GM19438 (cell line): ENCODE measurements around the gene HUS1.
"Not testable (repeated sequence)": the region's sequence is repeated elsewhere in the genome, so short reads cannot be mapped to it uniquely, and the experiment has no call there.

ENCODE experiments used
- ATAC-seq: cut with Tn5 transposase; IDR thresholded peaks from one replicate; pipeline ENCODE4 v1.9.1; 2021; ENCODE audit warnings: low read depth; ENCODE audit not compliant: unreplicated experiment

HUS1 gene

DNA sequence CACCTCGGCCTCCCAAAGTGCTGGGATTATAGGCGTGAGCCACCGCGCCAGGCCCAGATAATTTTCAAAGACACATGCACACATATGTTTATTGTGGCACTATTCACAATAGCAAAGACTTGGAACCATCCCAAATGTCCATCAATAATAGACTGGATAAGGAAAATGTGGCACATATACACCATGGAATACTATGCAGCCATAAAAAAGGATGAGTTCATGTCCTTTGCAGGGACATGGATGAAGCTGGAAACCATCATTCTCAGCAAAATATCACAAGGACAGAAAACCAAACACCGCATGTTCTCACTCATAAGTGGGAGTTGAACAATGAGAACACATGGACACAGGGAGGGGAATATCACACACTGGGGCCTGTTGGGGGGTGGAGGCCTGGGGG is 1.2 kb upstream of the HUS1 start:
- ATAC-seq = not testable (repeated sequence)

GRCh38 chr7:47979832-47980181 is 392 bp upstream of the HUS1 start:
- ATAC-seq = no peak

- ATAC-seq = no peak
These were observed 648 bp downstream of the HUS1 start for GRCh38 chr7:47978790-47979144.

DNA sequence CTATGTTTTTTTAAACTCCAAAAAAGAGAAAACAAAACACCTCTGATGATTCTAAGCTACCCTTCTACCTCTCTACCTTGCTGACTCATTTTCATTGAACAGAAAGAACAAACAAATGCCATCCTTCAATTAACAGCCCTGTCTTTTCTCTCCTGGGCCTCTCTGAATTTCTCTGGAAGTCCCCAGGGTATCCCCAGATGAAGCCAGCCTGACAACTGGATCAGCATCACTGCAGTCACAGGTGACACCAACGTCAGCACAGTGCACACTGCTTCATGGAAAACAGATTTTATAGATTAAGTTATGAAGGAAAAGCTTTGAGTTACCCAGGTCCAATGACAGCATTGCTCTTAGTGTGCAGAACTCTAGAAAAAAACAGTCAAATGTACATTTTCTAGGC is 5.7 kb downstream of the HUS1 start:
- no peak for ATAC-seq

DNA sequence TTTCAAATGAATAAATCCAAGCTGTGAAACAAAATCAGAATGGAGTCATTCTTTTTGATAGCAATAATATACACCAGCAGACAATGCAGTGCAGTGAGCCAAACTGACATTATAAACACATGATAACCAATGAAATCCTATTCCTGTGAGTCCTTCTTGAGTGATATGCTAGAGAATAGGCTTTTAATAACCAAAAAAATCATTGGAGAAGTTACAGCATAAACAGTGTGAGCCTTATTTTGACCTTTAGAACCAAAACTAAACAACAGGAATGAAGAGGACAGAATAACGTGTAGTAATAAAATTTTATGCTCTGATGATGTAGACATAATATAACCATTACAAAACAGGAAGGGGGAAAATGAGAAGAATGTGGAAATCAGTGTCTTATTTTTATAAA is 8.7 kb downstream of the HUS1 start:
- ATAC-seq = no peak

- peak; percentile 65 for ATAC-seq
These were observed 10.3 kb downstream of the HUS1 start for GRCh38 chr7:47968847-47969774.

GRCh38 chr7:47967708-47968107 is 11.7 kb downstream of the HUS1 start:
- ATAC-seq = no peak

DNA sequence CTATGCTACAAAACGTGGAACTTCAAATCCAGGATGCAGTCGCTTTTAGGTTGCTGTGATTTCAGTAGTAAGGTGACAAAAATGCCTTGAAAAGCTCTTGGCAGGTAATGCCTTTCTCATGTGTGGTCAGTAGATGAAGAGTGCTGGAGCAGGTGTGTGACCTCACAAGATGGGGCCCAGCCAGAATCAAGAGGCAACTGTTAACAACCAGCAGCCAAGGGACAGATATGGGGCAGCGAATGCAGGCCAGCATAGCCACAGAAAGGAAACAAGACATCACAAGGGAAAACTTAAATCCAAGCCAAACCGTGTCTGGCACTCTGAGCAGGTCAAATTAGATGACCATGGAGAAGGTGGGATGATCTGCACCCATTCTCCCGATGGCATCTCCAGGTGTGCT is 12.3 kb downstream of the HUS1 start:
- ATAC-seq = no peak

DNA sequence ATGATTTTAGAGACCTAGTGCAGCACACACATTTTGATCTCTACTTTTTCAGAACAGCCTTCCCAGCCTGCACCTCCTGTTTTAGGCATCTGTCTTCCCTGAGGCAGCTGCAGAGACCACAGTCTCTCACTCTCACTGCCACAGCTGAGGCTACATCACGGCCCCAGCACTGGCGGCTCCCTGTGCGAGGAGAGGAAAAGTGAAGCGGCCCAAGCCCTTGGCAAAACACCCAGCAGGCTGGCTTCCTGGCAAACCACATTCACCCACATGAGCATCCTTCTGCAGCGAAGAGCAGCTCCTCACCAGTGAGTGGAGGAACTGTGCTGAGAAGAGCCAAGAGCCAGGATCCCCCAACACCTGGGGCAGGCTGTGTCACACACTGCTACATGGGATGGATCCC is 14.0 kb downstream of the HUS1 start:
- no peak for ATAC-seq

DNA sequence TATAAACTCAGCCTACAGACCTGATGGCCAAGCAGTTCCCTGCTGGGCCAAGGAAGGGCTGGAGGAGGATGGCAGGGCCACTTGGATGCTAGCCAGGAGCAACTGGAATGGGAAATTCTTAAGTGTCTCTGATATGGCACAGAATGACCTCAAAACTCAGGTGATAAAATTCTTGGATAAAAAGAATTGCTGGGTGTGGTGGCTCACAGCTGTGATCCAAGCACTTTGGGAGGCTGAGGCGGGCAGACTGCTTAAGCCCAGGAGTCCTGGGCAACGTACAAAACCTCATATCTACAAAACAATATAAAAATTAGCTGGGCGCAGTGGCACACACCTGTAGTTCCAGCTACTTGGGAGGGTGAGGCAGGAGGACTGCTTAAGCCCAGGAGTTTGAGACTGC is 17.2 kb downstream of the HUS1 start:
- ATAC-seq = no peak

GRCh38 chr7:47957156-47957555 is 22.3 kb downstream of the HUS1 start:
- no peak for ATAC-seq

DNA sequence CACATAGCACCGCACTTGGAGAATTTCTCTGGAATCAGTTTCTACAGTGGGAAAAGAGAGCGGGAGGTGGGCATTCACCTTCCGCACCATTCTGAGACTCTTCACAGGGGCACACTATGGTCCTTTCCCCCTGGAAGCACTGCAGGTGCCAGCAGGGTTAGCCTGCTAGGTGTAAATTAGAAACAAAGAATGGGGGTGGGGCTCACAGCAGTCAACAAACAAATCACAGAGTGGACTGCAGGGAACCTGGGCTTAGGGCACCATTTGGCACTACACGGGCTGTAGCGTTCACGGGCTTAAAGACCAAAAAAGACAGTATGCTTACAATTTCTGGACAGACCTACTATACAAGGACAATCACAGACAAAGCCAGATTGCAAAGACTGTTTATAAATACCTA is 23.2 kb downstream of the HUS1 start:
- ATAC-seq = no peak

DNA sequence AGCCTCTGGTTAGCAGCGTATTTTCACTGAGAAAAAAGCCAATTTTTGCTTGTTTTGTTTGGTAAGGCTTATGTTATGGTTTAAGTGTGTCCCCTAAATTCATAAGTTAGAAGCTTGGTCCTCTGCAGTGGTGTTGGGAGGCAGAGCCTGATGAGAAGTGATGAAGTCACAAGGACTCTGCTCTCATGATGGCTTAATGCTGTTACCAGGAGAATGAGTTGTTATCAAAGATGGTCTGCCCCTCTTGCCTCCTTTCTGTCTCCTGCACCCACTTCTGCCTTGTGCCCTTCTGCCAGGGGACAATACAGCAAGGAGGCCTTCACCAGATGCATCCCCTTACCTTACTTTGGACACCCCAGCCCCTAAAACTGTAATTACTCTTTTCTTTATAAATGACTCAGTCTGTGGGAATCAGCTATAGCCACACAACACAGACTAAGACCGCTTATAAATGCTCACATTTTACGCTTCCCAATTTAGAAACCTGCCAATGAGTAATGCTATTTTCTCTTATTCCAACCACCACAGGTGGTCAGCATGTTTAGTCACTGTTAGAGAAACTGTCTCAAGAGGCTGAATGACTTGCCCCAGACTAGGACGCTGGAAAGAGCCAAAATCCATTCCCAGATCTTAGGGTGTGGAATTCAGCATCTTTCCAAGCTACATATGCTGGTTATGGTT is 25.0 kb downstream of the HUS1 start:
- ATAC-seq = no peak

DNA sequence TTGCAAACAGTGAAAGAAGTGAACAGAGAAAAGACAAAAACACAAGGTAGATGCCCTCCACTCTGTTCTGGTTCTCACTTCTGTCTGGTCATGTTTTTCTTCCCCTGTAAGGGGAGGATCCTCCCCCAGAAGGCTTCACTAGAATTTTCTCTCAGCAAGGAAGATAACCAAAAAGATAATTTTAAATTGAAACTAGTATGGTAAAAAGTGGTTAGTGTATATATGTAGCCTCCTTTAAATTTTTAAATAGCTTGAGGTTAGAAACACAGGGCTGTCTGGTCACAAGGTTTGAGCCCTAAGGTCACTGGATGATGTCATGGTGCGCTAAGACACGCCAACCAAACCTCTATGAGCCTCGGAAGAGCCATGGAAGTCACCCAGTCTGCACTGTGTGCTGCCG is 25.6 kb downstream of the HUS1 start:
- ATAC-seq = no peak

- ATAC-seq = no peak
These were observed 27.2 kb downstream of the HUS1 start for GRCh38 chr7:47952224-47952623.

DNA sequence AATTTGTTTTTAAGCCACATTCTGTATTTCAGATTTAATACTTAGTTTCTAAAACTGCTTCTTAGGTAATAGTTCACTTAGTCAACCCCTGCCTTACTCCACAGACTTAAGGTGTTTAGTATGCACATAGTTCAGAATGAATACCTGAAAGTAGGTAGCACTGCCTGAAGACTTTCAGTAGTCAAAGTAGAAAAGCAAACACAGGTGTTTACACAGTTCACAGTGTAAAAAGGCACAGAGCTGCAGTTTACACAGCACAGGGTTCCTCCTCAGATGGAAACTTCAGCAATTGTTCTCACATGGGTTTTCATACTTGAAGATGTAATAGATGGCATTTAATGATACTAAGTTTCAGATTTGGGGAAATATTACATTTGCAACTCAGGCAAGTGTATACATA is 28.0 kb downstream of the HUS1 start:
- no peak for ATAC-seq

DNA sequence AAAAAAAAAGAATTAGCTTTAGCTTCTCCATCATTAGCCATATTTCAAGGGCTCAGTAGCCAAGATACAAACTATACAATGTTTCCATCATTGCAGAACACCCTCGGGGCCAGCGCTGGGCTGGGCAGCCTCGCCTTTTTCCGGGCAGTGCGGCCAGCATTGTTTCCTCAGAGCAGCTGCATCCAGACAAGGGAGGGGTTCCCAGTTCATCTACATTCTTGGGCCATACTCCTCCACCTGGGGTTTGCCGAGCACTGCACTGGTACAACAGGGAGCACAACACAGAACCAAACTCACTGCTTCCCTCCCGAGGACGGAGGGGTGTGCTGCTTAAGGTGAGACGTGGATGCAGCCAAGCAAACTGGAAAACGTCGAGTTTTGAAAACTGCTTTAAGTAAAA is 28.7 kb downstream of the HUS1 start:
- no peak for ATAC-seq

DNA sequence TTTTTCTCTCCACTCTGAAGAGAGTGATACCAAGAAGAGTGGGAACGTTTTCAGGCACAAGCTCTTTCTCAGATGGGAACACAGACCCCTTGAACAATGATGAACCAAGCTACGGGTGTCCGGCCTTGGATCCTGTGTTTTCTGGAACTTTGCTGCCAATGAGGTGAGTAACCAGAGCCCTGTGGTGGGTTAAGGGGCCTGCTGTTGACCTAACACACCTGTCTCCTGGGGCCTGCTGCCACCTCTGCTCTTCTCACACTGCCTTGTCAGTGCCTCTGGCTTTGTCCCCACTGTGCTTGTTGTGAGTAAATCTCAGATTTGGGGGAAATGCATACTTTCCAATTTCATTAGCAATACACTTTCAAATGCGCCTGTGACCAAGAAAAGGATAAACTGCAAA is 29.7 kb downstream of the HUS1 start:
- no peak for ATAC-seq

DNA sequence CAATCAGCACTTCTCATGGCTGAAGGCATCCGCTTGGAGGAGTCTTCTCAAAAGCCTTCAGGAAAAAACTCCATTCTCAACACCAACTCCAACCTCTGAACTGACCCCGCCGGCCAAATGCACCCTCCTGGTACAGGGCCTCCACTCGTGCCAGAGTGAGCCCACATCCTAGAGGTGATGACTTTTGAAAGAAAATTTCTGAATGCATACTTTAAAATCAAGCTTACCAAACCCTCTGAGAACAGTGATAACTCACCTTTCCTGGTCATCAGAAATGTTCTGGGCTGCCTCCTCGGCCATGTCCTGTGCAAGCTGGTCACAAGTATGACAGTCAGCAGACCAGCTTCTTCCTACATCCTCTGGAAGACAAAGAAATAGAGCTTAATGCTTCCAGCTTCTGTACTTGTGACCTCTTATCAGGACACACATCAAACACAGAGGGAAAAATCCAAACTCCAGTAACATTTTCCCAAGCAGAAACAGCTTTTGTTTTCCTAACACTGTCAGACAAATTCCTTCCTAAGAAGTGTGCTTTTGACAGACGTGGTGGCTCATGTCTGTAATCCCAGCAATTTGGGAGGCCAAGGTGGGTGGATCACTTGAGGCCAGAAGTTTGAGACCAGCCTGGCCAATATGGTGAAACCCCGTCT is 31.1 kb downstream of the HUS1 start, which contains the start of gene PKD1L1:
Gene PKD1L1, minus strand, starts transcription at position 326 of the 650 bp plus-strand sequence. Its CDS starts 26 bp downstream, at position 300.
- ATAC-seq = no peak

DNA sequence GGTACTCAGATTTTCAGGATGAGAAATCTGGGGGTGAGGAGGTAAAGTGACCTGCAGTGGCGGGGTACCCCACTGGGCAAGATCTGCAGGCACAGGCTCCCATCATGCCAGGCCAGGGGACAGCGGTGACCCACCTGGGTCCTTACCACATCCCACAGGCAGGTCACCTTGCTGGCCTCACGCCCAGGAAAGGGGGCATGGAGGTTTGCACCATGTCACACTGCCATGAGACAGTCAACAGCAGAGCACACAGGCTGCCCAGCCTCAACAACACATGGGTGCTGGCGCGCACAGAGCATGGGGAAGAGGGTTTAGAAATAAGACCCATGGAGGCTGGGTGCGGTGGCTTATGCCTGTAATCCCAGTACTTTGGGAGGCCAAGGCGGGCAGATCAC is 32.1 kb downstream of the HUS1 start:
- no peak for ATAC-seq

DNA sequence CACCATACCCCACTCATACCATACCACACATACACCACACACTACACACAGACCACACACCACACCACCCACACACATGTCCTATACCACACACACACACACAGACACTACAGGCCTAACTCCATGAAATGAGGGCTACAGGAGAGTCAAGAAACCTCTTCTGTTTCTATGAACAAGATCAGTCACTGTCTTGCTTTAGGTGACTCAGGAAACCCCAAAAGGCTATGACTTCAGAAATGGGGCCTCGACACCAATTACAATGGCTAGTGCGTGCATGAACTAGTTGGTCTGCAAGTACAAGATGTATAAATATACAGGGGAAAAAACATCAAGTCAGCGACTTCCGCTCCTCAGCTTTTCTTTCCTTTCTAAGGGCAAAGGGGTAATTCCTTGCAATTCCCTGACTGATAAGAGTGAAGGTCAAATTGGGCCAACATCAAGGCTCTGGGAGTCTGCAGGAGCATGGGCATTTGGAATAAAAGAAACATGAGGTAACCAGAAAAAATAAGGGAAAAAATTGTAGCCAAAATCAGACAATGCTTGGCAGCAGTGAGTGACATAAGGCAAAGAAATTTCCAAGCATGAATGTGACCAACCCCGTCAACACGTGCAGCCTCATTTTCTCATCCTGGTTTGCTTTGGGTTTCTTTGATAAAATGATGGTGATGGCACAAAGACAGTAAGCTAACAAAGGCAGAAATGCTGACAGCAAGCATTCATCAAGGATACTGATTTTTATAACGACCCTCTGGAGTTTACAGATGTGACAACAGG is 32.6 kb downstream of the HUS1 start:
- ATAC-seq = no peak
